HG03159 (cell line): ENCODE results near the gene POLG2.

Experiments
- ATAC-seq: cut with Tn5 transposase; IDR thresholded peaks from one replicate; pipeline ENCODE4 v1.9.1; 2021; ENCODE audit warnings: mild to moderate bottlenecking, moderate library complexity; ENCODE audit not compliant: unreplicated experiment

POLG2 gene

GRCh38 chr17:64496786-64497564, at the start of gene POLG2:
Gene POLG2, minus strand, starts transcription at chr17:64497054. Its CDS starts 86 bp downstream, at chr17:64496968.
- ATAC-seq = peak; percentile 78

- no peak for ATAC-seq
These were observed 47.9 kb upstream of the POLG2 start for GRCh38 chr17:64544742-64545141.

GRCh38 chr17:64540118-64540776, 43.4 kb upstream of the POLG2 start:
- ATAC-seq = no peak

GRCh38 chr17:64538508-64539130, 41.8 kb upstream of the POLG2 start:
- no peak for ATAC-seq

GRCh38 chr17:64537488-64537887, 40.6 kb upstream of the POLG2 start:
- no peak for ATAC-seq

- ATAC-seq = no peak
These were observed 40.1 kb upstream of the POLG2 start for GRCh38 chr17:64536913-64537312.

GRCh38 chr17:64535357-64535756, 38.5 kb upstream of the POLG2 start:
- no peak for ATAC-seq

GRCh38 chr17:64534187-64534586, 37.3 kb upstream of the POLG2 start:
- ATAC-seq = no peak

- ATAC-seq = no peak
These were observed 36.9 kb upstream of the POLG2 start for GRCh38 chr17:64533784-64534183.

- ATAC-seq = no peak
These were observed 35.6 kb upstream of the POLG2 start for GRCh38 chr17:64532409-64532808.

GRCh38 chr17:64531955-64532371, 35.1 kb upstream of the POLG2 start:
- ATAC-seq = no peak

GRCh38 chr17:64529221-64529620, 32.4 kb upstream of the POLG2 start:
- no peak for ATAC-seq

GRCh38 chr17:64527914-64528313, 31.1 kb upstream of the POLG2 start:
- no peak for ATAC-seq

- no peak for ATAC-seq
These were observed 23.5 kb upstream of the POLG2 start for GRCh38 chr17:64520359-64520758.

- ATAC-seq = no peak
These were observed 22.7 kb upstream of the POLG2 start for GRCh38 chr17:64519601-64520000.

- no peak for ATAC-seq
These were observed 19.0 kb upstream of the POLG2 start for GRCh38 chr17:64515829-64516228.

GRCh38 chr17:64515419-64515818, 18.6 kb upstream of the POLG2 start:
- ATAC-seq = no peak

- ATAC-seq = no peak
These were observed 12.3 kb upstream of the POLG2 start for GRCh38 chr17:64509179-64509578.

GRCh38 chr17:64508683-64509082, 11.8 kb upstream of the POLG2 start:
- no peak for ATAC-seq

- peak; percentile 21 for ATAC-seq
These were observed 10.5 kb upstream of the POLG2 start for GRCh38 chr17:64507413-64507782.

- peak; percentile 49 for ATAC-seq
These were observed 9.9 kb upstream of the POLG2 start, which contains the start of gene CEP95 for GRCh38 chr17:64506576-64507412. Gene CEP95, plus strand, starts transcription at chr17:64506977. Its CDS starts 121 bp downstream, at chr17:64507098.
